ENCODE data around the gene IRX2. TPM values are rescaled to one million over a fixed set of nuclear protein-coding genes. Genes with fewer than 3 reads are reported as not detected.

The IRX2 gene
- total RNA-seq, 1 donor from 2014 or later = 31.4 TPM

DNA sequence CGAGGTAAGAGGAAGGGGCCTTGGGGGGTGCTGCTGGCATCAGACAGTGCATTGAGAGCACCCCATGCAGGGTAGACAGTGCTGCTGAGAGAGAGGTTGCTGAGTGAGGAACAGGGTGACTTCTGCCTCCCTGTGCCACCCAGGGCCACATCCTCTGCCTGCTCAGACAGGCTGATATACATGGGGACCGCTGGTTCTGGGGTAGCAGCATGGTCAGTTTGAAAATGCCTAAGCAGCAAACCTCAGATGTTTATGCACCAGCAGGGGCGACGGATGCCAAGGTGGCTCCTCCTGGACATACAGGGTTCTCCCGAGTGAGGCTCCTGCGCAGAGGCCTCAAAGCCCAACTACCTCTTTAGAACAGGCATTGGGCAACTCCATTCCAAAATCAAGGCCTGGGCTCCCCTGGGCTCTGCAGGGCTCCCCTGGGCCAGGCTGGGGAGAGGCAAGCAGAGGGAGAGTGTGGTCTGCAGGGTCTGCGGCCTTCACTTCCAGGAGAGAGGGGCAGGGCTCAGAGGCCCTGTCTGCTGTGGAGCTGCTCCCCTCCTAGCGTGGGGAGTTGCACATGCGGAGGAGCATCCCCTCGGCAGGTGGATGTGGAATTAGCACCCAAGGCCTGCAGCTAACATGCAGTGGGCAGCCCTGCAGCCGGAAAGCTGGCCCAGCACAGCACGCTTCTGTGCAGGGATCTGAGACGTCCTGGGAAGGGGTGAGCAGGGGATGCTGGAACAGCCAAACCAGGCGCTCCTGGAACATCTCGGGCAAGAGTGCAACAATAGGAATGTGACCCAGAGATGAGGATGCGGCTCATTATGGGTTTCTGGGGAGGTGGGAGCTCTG lies 46.5 kb downstream of the IRX2 start:
- no peak overlapping the region for H3K4me3 Mint-ChIP-seq
- H3K36me3 Mint-ChIP-seq = no peaks in the 10 kb centered on the region
- H3K4me1 Mint-ChIP-seq (ENCODE audit: unreplicated experiment) = no peaks in the 10 kb centered on the region
- no peaks in the 10 kb centered on the region for H3K9me3 Mint-ChIP-seq
- no peak for DNase-seq (ENCODE audit: extremely low spot score, unreplicated experiment)
- TF ChIP-seq, protein P1, sequence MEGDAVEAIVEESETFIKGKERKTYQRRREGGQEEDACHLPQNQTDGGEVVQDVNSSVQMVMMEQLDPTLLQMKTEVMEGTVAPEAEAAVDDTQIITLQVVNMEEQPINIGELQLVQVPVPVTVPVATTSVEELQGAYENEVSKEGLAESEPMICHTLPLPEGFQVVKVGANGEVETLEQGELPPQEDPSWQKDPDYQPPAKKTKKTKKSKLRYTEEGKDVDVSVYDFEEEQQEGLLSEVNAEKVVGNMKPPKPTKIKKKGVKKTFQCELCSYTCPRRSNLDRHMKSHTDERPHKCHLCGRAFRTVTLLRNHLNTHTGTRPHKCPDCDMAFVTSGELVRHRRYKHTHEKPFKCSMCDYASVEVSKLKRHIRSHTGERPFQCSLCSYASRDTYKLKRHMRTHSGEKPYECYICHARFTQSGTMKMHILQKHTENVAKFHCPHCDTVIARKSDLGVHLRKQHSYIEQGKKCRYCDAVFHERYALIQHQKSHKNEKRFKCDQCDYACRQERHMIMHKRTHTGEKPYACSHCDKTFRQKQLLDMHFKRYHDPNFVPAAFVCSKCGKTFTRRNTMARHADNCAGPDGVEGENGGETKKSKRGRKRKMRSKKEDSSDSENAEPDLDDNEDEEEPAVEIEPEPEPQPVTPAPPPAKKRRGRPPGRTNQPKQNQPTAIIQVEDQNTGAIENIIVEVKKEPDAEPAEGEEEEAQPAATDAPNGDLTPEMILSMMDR (conservative IDR thresholded peaks at IDR 0.05) = no peak
- peaks cover 16% of the 10 kb centered on the region for H3K27me3 Mint-ChIP-seq
- no peak overlapping the region for H3K27ac Mint-ChIP-seq

DNA sequence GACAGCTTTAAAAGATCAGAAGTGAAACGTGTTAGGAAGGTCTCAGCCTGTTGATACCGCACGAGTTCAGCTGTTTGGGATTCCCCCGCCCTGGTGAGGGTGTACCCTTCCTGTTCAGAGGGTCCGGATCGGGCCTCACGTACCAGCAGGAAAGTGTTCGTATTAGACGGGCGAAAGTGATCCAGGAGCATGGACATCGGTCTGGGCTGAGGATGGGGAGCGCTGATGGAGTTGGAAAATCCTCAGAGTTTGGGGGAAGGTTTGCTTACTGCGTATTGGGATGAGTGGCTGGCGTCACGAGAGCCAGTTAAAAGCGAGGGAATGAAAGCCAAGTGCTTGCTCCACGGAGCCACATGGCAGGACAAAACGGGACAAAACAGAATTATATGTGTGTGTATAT lies 47.4 kb downstream of the IRX2 start:
- DNase-seq (ENCODE audit: extremely low spot score, unreplicated experiment) = no peak
- H3K27ac Mint-ChIP-seq = no peak overlapping the region
- H3K9me3 Mint-ChIP-seq = no peaks in the 10 kb centered on the region
- peaks cover 16% of the 10 kb centered on the region for H3K27me3 Mint-ChIP-seq
- TF ChIP-seq, protein P1 (conservative IDR thresholded peaks at IDR 0.05) = no peak
- H3K36me3 Mint-ChIP-seq = no peaks in the 10 kb centered on the region
- H3K4me1 Mint-ChIP-seq (ENCODE audit: unreplicated experiment) = no peaks in the 10 kb centered on the region
- no peak overlapping the region for H3K4me3 Mint-ChIP-seq

DNA sequence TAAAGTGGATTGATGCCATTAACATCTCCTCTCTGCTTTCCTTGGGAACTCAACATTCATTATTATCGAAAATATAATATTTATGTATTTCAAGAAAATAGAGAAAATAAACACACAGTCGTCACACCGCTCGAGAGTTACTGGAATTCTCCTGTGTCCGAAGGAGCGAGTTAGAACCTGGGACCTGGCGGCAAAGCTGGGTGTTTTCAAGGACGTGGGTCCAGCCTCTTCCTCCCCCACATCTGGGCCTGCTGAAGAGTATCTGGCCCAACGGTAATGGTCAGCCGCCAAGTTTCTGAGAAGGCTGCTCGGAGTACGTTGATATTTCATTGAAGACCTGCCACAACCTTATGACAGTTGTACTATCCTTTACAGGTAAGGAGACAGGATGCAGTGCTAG lies 47.9 kb downstream of the IRX2 start:
- H3K4me3 Mint-ChIP-seq = no peak overlapping the region
- peaks cover 16% of the 10 kb centered on the region for H3K27me3 Mint-ChIP-seq
- no peak for DNase-seq (ENCODE audit: extremely low spot score, unreplicated experiment)
- no peak overlapping the region for H3K27ac Mint-ChIP-seq
- peaks cover 4% of the 10 kb centered on the region for H3K4me1 Mint-ChIP-seq (ENCODE audit: unreplicated experiment)
- H3K9me3 Mint-ChIP-seq = no peaks in the 10 kb centered on the region
- no peaks in the 10 kb centered on the region for H3K36me3 Mint-ChIP-seq
- TF ChIP-seq, protein P1 (conservative IDR thresholded peaks at IDR 0.05) = no peak

DNA sequence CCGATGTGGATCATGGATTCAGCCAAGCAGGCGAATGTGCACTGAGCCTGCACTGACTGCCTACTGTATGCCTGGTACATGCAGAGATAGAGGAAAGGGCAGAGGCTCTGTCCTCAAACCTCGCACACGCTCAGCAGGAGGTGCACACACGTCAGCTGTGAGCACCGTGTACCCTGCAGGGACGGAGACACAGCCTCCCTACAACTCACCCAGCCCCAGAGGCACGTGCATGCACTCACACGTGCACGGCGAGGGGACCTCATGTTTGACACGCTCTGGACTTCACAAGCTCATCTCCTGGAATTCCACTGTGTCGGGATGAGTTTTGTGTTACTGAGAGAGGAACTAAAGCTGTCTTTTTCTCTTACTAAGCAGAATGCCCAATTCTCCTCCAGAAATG lies 48.4 kb downstream of the IRX2 start:
- TF ChIP-seq, protein P1 (conservative IDR thresholded peaks at IDR 0.05) = no peak

GRCh38 chr5:2702096-2702879 lies 49.2 kb downstream of the IRX2 start:
- H3K27ac Mint-ChIP-seq = no peak overlapping the region

More for the DNA sequence above, 48.4 kb downstream of the IRX2 start:
- Mint-ChIP-seq H3K4me3 (no peak overlapping the region), H3K27me3 (peaks cover 16% of the 10 kb centered on the region), H3K27ac (no peak overlapping the region), H3K36me3 (no peaks in the 10 kb centered on the region), H3K9me3 (no peaks in the 10 kb centered on the region), H3K4me1 (ENCODE audit: unreplicated experiment) (peaks cover 7% of the 10 kb centered on the region)
- no peak for DNase-seq (ENCODE audit: extremely low spot score, unreplicated experiment)

More at GRCh38 chr5:2702096-2702879, 49.2 kb downstream of the IRX2 start:
- H3K36me3 Mint-ChIP-seq = no peaks in the 10 kb centered on the region
- H3K9me3 Mint-ChIP-seq = no peaks in the 10 kb centered on the region
- TF ChIP-seq, protein P1 (conservative IDR thresholded peaks at IDR 0.05) = no peak
- H3K4me1 Mint-ChIP-seq (ENCODE audit: unreplicated experiment) = peaks cover 7% of the 10 kb centered on the region
- no peak for DNase-seq (ENCODE audit: extremely low spot score, unreplicated experiment)
- no peak overlapping the region for H3K4me3 Mint-ChIP-seq
- peaks cover 16% of the 10 kb centered on the region for H3K27me3 Mint-ChIP-seq
